IMR-90 (cell line): Measurements from ENCODE around the gene RPS6KA4.

ENCODE experiments used
- BHLHE40 ChIP-seq: fragments of 150-350 bp; IDR thresholded peaks from 2 replicates; pipeline ENCODE4 v1.6.1; 2016; ENCODE audit warnings: mild to moderate bottlenecking, low read depth, low read length
- FOS ChIP-seq: fragments of 150-350 bp; IDR thresholded peaks from 2 replicates; pipeline ENCODE4 v1.6.1; 2016; ENCODE audit warnings: low read depth, low read length
- POLR2A ChIP-seq: IDR thresholded peaks from 2 replicates; pipeline ENCODE4 v1.6.1; 2012; ENCODE audit warnings: mild to moderate bottlenecking, low read depth, low read length
- TF ChIP-seq, protein P1 (sequence below): conservative IDR thresholded peaks from 2 replicates; pipeline ENCODE4 v1.5.1; 2012; ENCODE audit warnings: mild to moderate bottlenecking, low read depth, low read length, improper control_type of control experiment

DNA sequence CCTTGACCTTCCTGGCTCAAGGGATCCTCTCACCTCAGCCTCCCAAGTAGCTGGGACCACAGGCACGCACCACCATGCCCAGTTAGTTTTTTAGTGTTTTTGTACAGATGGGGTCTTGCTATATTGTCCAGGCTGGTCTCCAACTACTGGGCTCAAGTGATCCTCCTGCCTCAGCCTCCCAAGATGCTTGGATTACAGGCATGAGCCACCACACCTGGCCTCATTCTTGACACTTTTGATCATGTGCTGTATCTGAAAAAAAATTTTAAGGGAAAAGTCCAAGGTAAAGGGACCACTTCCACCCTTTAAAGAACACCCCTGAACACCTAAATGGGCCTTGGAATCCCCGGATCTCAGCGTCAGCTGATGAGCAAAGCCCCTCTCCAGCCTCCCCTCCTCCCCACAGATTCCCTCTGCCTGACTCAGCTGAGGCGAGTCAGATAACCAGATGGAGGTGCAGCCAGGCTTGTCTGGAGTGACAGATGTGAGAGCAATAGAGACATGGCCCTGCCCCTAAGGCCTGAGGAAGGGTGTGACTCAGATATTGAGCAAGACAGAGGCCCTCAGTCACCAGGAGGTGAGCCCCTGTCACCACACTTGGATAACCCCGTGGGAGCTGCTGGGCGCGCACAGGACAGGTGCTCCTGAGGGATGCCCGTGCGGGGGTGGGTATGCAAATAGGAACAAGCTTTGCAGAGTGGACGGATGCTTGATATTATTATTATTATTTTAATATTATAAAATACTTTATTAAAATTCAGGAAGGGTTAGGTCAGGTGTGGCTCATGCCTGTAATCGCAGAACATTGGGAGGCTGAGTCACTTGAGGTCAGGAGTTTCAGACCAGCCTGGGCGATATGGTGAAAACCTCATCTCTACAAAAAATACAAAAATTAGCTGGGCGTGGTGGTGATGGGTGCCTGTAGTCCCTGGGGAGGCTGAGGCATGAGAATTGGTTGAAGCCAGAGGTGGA lies 23.9 kb upstream of the RPS6KA4 start:
- no peak for TF ChIP-seq POLR2A
- TF ChIP-seq, protein P1, sequence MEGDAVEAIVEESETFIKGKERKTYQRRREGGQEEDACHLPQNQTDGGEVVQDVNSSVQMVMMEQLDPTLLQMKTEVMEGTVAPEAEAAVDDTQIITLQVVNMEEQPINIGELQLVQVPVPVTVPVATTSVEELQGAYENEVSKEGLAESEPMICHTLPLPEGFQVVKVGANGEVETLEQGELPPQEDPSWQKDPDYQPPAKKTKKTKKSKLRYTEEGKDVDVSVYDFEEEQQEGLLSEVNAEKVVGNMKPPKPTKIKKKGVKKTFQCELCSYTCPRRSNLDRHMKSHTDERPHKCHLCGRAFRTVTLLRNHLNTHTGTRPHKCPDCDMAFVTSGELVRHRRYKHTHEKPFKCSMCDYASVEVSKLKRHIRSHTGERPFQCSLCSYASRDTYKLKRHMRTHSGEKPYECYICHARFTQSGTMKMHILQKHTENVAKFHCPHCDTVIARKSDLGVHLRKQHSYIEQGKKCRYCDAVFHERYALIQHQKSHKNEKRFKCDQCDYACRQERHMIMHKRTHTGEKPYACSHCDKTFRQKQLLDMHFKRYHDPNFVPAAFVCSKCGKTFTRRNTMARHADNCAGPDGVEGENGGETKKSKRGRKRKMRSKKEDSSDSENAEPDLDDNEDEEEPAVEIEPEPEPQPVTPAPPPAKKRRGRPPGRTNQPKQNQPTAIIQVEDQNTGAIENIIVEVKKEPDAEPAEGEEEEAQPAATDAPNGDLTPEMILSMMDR, result no peak
- peak; percentile 87 for TF ChIP-seq FOS
- peak; percentile 38; the same call in 1 of the 2 replicates for TF ChIP-seq BHLHE40
